ENCODE results near the gene PABPN1. TPM values are rescaled to one million over a fixed set of nuclear protein-coding genes. Genes with fewer than 3 reads are reported as not detected.

The PABPN1 gene
- total and polyA plus RNA-seq, 9 of the 15 experiments (the other 6 are each of a cell fraction or from before 2014, with no cell fraction given): 32.6 to 388 (median 178) TPM

GRCh38 chr14:23365036-23365731 is 43.9 kb downstream of the PABPN1 start, which contains the start of gene EFS:
TSS of gene EFS (minus strand) at chr14:23365172. CDS start at chr14:23365025, 147 bp downstream.
- H3K27ac ChIP-seq (ENCODE audit: extremely low read depth, low read depth, low read length): no peak within 1 kb of the TSS
- peaks cover 10 to 45% of the 10 kb centered on the region in 2 experiments; a peak in 4 of 5 replicates for H3K27me3 ChIP-seq (ENCODE audit: control insufficient read depth in 2 of 2, insufficient read depth in 2 of 2, low read length in 2 of 2)
- no peaks in the 10 kb centered on the region for H3K9me3 ChIP-seq (replicated peaks; ENCODE audit: control insufficient read depth, insufficient read depth, low read depth, low read length)
- no peaks in the 10 kb centered on the region; the same call in 1 of the 2 replicates for H4K20me1 ChIP-seq (replicated peaks; ENCODE audit: control insufficient read depth, insufficient read depth, low read length)
- ChIA-PET POLR2A (interaction anchor here (0.6 kb wide), 1 partner anchor 735 kb away, joined by 3 read pairs; no protein-coding TSS in a partner anchor), CTCF (ENCODE audit: low intra/inter-chr PET ratio) (interaction anchor here (0.7 kb wide), 1 partner anchor 101 kb away, joined by 3 read pairs; no protein-coding TSS in a partner anchor)
- WGBS (ENCODE audit: insufficient coverage, low coverage, missing lambda C conversion rate): 31% methylated on average over 7 of the region's 74 CpGs
- no peaks in the 10 kb centered on the region for H3K79me2 ChIP-seq (ENCODE audit: control insufficient read depth, insufficient read depth, low read length)
- no peak within 1 kb of the TSS for H3K4me3 ChIP-seq
- H3K9me1 ChIP-seq (ENCODE audit: control insufficient read depth, insufficient read depth, low read length): no peaks in the 10 kb centered on the region
- in situ Hi-C loops (cut with MboI) (no loop called here), intact Hi-C loops (cut with micrococcal nuclease) (no loop called here)
- TF ChIP-seq EHMT2 (IDR thresholded peaks at IDR 0.05): no peak
- TF ChIP-seq ZBTB33 (CRISPR knock-in tag; IDR thresholded peaks at IDR 0.05): peak; percentile 22; the same call in 1 of the 2 replicates
- DNase-seq (ENCODE audit: extremely low read depth in 1 of 4, low spot score in 3 of 4) (no peak), ATAC-seq (no peak), FAIRE-seq (no peak)
- no peaks in the 10 kb centered on the region for H3K36me3 ChIP-seq (ENCODE audit: control insufficient read depth, insufficient read depth, low read length)
- no TSS peak for BruUV-seq (replicated peaks)
- no peak within 1 kb of the TSS for H2AFZ ChIP-seq (ENCODE audit: low read depth, low read length)
- H3K4me1 ChIP-seq (replicated peaks in 1 of 2; ENCODE audit: control insufficient read depth in 2 of 2, insufficient read depth in 2 of 2, low read length in 2 of 2): peaks cover 0 to 21% of the 10 kb centered on the region in 2 experiments; a peak in 2 of 5 replicates
- H3K9ac ChIP-seq (ENCODE audit: insufficient read depth in 1 of 2, low read depth in 2 of 2, low read length in 2 of 2): no peak within 1 kb of the TSS; a peak in 1 of 4 replicates
- H3K4me2 ChIP-seq (ENCODE audit: insufficient read depth, low read length): no peak within 1 kb of the TSS

All from K562 (cell line).